Stimulated activated CD8-positive, alpha-beta memory T cell treated with anti-CD3 and anti-CD28 coated beads, Interleukin-15, amount 100 ng/mL, for 4 hours (primary cell): ENCODE data around the gene CPM.

Experiments
- DNase-seq, 2 donors: peaks; one replicate each; pipeline ENCODE4 v3.0.0-alpha.2; 2020; ENCODE audit warnings: low read depth in 2 of 2

CPM gene

GRCh38 chr12:68956466-68956865, 23.5 kb upstream of the CPM start:
- no peak for DNase-seq

DNA sequence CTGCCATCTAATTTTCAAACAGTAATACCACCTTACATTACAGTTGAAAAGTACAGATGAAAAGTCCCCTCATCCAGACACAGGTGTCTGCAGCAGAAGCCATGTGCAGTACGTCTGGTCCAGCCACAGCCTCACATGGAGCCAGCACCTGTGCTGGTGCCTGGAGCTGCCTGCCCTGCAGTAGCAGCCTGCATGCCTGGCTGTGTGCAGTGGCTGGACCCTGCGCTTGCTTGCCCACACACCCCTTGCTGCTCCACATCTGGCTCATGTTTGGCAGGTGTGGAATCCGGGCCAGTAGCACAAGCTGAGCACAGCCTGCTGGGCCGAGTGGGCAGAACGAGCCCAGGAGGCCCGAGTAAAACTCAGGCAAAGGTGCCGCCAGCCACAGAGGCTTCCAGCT, 21.8 kb upstream of the CPM start:
- DNase-seq, result no peak

DNA sequence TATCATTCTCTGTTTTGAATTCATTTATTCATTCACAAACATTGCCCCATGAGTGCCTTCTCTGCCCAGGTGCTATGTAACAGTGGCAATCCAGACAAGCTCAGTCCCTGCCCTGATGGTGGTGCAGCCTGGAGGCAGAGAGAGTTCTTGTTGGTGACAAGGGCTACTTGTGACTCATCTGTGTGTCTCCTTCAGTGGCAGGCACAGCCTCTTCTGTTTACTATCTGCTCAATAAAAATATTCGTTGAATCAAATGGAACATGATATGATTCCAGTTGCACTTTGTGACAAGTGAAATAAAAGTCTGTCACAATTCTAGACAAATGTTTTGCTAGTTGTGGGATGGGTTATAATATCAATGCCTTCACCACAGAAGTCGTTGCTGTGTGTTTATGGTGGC, 20.6 kb upstream of the CPM start:
- no peak for DNase-seq

GRCh38 chr12:68951652-68952051, 18.7 kb upstream of the CPM start:
- no peak for DNase-seq

GRCh38 chr12:68950511-68950910, 17.5 kb upstream of the CPM start:
- DNase-seq, result no peak

DNA sequence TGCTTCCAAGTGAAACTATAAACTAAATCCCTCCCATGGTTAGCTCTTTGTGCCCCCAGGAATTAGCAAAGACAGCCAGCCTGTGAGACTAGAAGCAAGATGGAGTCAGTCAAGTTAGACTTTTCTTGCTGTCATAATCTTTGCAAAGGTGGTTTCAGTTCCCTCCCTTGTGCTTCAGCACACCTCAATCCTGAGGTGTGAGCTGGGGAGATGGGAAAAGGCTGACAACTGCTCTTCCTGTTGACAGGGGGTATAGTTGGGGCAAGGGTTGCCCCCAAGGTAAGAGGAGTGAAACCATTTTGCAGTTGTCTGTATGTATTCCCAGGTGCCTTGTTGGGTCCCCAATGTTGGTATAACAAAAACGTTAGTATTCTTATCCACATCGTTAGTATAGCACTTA, 12.3 kb upstream of the CPM start:
- no peak for DNase-seq

DNA sequence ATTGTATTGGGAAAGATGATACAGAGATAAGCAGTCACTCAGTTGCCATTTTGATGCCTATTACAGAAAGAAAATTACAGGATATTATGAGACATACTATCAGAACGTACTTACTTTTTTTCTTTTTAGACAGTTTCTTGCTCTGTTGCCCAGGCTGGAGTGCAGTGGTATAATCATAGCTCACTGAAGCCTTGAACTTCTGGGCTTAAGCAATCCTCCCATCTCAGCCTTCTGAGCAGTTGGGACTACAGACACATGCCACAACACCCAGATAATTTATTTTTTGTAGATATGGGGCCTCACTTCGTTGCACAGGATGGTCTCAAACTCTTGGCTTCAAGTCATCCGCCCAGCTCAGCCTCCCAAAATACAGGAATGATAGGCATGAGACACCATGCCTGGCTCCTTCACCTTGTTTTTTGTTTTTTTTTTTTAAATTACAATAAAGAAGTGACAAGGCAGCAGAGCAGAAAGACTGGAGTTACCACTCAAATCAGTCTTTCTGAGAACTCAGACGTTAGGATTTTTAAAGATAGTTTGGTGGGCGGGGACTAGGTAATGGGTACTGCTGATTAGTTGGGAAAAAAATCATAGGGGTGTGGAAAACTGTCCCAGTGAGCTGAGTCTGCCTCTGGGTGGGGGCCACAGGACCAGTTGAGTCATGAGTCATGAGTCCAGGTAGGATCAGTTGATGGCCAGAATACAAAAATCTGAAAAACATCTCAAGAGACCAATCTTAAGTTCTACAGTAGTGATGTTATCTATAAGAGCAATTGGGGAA, 11.5 kb upstream of the CPM start:
- no peak for DNase-seq

DNA sequence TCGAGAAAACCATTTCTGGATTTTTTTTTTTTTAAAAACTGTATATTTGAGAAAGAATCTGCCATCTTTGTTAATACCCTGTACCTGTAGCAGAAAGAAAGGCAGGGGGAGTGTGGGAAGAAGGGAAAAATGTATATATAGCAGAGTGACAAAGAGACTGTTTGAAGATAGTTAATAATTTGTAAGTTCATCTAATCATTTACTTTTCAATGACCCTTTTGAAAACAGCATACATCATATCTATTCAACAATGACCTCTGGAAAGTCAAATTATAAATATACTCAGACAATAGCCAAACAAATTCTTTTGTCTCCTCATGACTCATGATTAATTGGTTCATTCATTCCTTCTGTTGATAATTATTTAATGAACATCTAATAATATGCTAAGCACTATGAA, 10.9 kb upstream of the CPM start:
- no peak for DNase-seq

GRCh38 chr12:68940731-68941130, 7.8 kb upstream of the CPM start:
- no peak for DNase-seq

- no peak for DNase-seq
Measured at GRCh38 chr12:68939505-68939904, 6.5 kb upstream of the CPM start.

- DNase-seq, result no peak
Measured at GRCh38 chr12:68934392-68934791, 1.4 kb upstream of the CPM start.

- peak in 1 of 2 donors; percentile 2 for DNase-seq
Measured at GRCh38 chr12:68932128-68932960, 627 bp downstream of the CPM start.

DNA sequence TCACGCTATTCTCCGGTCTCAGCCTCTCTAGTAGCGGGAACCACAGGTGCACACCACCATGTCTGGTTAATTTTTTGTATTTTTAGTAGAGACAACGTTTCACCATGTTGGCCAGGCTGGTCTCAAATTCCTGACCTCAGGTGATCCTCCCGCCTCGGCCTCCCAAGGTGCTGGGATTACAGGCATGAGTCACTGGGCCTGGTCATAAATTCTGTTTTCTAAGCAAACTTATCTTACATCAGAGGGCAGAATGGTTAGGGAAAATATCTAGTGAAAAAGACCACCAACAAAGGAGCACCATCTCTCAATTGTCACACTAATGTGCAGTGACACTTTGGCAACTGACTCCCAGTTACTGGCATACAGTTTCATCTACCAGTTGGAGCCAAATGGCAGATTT, 2.8 kb downstream of the CPM start:
- DNase-seq, result no peak

DNA sequence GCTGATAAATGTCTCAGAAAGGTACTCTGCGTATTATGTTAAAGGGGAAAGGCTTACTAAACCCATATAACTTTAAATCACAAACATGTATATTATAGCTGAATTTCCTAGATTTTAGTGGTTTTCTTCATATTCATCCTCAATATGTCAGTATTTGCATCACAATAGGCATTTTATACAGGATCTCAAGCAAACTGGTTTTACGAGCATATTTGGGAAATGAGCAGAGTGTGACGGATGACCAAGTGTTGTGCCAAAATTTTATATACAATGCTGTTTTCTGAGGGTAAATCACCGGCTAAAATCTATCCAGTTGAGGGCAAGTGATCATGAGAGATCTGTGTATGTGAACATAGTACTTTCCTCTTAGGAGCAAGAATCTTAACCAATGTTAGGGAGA, 8.4 kb downstream of the CPM start:
- no peak for DNase-seq

- no peak for DNase-seq
Measured at GRCh38 chr12:68919581-68920239, 13.3 kb downstream of the CPM start.

GRCh38 chr12:68918960-68919359, 14.0 kb downstream of the CPM start:
- no peak for DNase-seq

DNA sequence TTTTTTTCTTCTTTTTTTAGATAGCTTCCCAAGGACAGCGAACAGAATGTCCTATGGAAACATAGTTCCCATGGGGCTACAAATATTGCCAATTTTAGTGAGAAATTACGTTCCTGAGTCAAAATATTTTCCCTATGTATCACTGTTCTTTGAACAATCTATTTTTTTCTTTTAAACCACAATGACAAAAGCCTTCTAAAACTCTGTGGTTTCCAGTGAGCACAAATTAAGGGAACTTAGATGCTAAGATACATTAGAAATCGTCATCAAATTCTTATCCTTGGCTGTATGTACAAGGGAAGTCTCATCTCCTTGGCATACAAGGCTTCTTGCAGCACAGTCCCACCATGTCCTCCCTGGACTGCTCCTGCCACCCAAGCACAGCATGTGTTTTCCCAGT, 17.9 kb downstream of the CPM start:
- no peak for DNase-seq

GRCh38 chr12:68913682-68914081, 19.3 kb downstream of the CPM start:
- DNase-seq, result no peak

DNA sequence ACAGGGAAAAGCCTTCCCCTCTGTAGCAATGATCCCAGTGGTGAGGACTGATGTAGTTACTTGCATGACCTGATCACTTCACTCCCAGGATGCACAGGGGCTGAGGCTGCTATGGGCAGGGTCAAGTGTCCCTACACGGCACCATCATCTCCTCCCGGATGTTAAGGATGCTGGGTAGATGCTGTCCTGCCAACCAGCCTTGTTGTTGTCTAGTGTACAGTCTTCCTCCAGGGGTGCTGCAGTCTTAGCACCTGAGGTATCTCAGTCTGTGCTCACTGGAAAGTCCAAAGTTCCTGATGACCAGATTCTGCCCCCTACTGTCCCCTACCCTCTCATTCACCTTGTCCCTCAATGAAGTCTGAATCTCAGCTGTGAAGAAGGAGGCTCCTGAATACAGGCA, 20.1 kb downstream of the CPM start:
- DNase-seq, result no peak

DNA sequence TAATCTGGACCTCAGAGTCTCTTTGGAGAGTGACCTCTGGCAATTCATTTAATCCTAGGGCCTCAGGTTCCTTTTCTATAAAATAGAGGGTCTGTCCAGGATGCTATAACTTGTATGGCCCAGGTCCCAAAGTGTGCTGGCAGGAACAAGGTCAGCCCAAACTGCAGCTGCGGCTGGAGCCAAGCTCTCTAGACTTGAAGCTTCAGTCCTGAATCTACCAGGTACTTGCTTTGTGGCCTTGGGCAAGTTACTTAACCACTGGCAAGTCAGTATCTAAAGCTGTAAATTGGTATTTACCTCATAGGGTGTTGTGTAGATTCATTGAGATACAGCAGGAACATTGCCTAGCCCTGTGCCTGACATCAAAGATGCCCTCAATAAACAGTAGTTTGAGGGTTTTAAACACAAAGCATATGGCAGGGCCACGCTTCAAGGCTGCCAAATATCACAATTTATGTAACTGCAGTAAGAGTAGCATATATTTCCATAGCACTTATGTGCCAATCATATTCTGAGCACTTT, 21.7 kb downstream of the CPM start:
- DNase-seq, result no peak

DNA sequence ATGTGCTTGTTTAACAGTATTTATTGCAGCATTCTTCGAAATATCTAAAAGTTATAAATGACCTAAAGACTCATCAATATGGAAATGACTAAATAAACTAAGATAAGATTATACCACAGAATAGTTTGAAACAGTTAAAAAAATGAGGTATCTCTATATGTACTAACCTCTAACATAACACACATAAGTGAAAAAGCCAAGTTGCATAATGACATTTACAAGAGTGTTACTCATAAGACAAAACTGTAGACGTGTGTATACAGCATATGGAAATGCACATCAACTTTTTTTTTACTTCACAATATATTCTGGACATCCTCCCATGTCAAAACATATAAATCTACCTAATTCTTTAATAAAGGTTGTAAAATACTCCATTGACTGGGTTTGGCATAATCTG, 22.8 kb downstream of the CPM start:
- DNase-seq, result no peak

GRCh38 chr12:68908076-68908475, 24.9 kb downstream of the CPM start:
- no peak for DNase-seq

- DNase-seq, result no peak
Measured at GRCh38 chr12:68905733-68906132, 27.2 kb downstream of the CPM start.
